H1 (cell line): ENCODE data around the gene DYNLRB1. TPM values are rescaled to one million over a fixed set of nuclear protein-coding genes. Genes with fewer than 3 reads are reported as not detected.

ENCODE experiments used
- CTCF ChIA-PET: fragments of 300-600 bp; sonication (Branson Sonifier 250); formaldehyde crosslinking; loops from one replicate; lab custom pipeline; 2021; ENCODE audit not compliant: partially characterized antibody; lab: Charles Lee
- POLR2A ChIA-PET: fragments of 300-600 bp; sonication (Branson Sonifier 250); formaldehyde crosslinking; loops from one replicate; lab custom pipeline; 2021; ENCODE audit warnings: inconsistent platforms; ENCODE audit not compliant: partially characterized antibody; lab: Charles Lee
- DNase-seq, 2 experiments: peaks; one replicate each; pipeline versions ENCODE4 v3.0.0 to v3.0.0-alpha.2; 2010 to 2022; ENCODE audit warnings: low spot score in 2 of 2, low read depth in 1 of 2, mixed read lengths in 1 of 2
- FAIRE-seq: peaks from 2 replicates; lab custom pipeline; 2011; peaks lifted over from hg19 to GRCh38; lab: Jason Lieb, UNC
- H2AFZ ChIP-seq: 2 replicates; pipeline ENCODE4 v1.8.1; 2012; ENCODE audit warnings: low read length, inconsistent platforms
- H2AK5ac ChIP-seq: 2 replicates; pipeline ENCODE4 v1.6.1; 2013; ENCODE audit warnings: low read depth, low read length
- H2BK120ac ChIP-seq: replicated peaks from 2 replicates; pipeline ENCODE3; 2013; ENCODE audit warnings: low read depth, low read length, inconsistent platforms
- H2BK12ac ChIP-seq: 2 replicates; pipeline ENCODE4 v1.6.1; 2013; ENCODE audit warnings: low read depth, low read length
- H2BK15ac ChIP-seq: 2 replicates; pipeline ENCODE4 v1.6.1; 2013; ENCODE audit warnings: low read length
- H2BK20ac ChIP-seq: 2 replicates; pipeline ENCODE4 v1.6.1; 2013; ENCODE audit warnings: low read length
- H2BK5ac ChIP-seq: 2 replicates; pipeline ENCODE4 v1.6.1; 2013; ENCODE audit warnings: low read depth, low read length
- H3K14ac ChIP-seq: 2 replicates; pipeline ENCODE4 v1.6.1; 2013; ENCODE audit warnings: inconsistent platforms; ENCODE audit not compliant: insufficient read length
- H3K18ac ChIP-seq: 2 replicates; pipeline ENCODE4 v1.6.1; 2013; ENCODE audit warnings: low read length; ENCODE audit errors: extremely low read depth
- H3K23ac ChIP-seq: 2 replicates; pipeline ENCODE4 v1.6.1; 2013; ENCODE audit warnings: inconsistent platforms; ENCODE audit not compliant: insufficient read length
- H3K23me2 ChIP-seq: 2 replicates; pipeline ENCODE4 v1.6.1; 2013; ENCODE audit warnings: low read depth, low read length
- H3K27ac ChIP-seq: 2 replicates; pipeline ENCODE4 v1.6.1; 2011; ENCODE audit warnings: low read depth, low read length, inconsistent platforms
- H3K27me3 ChIP-seq, 4 experiments: replicated peaks in 1 of 4; 1 replicate in 1 of 4; 2 replicates in 3 of 4; pipeline versions ENCODE4 v1.6.1 to v1.8.1; 2011 to 2013; ENCODE audit warnings: low read length in 3 of 4, mild to moderate bottlenecking in 3 of 4, inconsistent platforms in 2 of 4, mixed read lengths in 2 of 4, moderate library complexity in 1 of 4; ENCODE audit not compliant: control insufficient read depth in 3 of 4, insufficient read depth in 3 of 4; ENCODE audit errors: extremely low read depth in 1 of 4
- H3K36me3 ChIP-seq, 4 experiments: 2 replicates each; pipeline versions ENCODE4 v1.6.1 to v1.8.1; 2011 to 2013; ENCODE audit warnings: mild to moderate bottlenecking in 4 of 4, low read length in 3 of 4, moderate library complexity in 2 of 4, control low read depth in 1 of 4, inconsistent platforms in 1 of 4; ENCODE audit not compliant: insufficient read depth in 4 of 4, control insufficient read depth in 2 of 4
- H3K4ac ChIP-seq: replicated peaks from 2 replicates; pipeline ENCODE3; 2013; ENCODE audit warnings: low read length, low read depth, mixed read lengths, inconsistent platforms; ENCODE audit not compliant: insufficient read length
- H3K4me1 ChIP-seq, 4 experiments: replicated peaks in 1 of 4; 1 replicate in 1 of 4; 2 replicates in 3 of 4; pipeline versions ENCODE4 v1.6.1 to v1.8.1; 2011 to 2013; ENCODE audit warnings: low read length in 3 of 4, inconsistent platforms in 2 of 4, mixed read lengths in 1 of 4; ENCODE audit not compliant: insufficient read depth in 4 of 4, control insufficient read depth in 3 of 4
- H3K4me2 ChIP-seq, 2 experiments: 2 replicates each; pipeline versions ENCODE4 v1.6.1 to v1.8.1; 2011 to 2013; ENCODE audit warnings: low read depth in 2 of 2, low read length in 2 of 2, control low read depth in 1 of 2, inconsistent platforms in 1 of 2, mild to moderate bottlenecking in 1 of 2; ENCODE audit not compliant: insufficient read depth in 1 of 2
- H3K4me3 ChIP-seq, 4 experiments: fragments of 200-600, 300-600 bp in 1 of 4; sonication (generic), shearing (Covaris generic), sonication (Bioruptor Twin) in 1 of 4; 2 replicates each; pipeline versions ENCODE4 v1.5.1 to v1.8.1; 2011 to 2016; ENCODE audit warnings: low read length in 4 of 4, low read depth in 3 of 4, control low read depth in 2 of 4, inconsistent platforms in 2 of 4, mild to moderate bottlenecking in 2 of 4, mixed read lengths in 1 of 4, moderate library complexity in 1 of 4; ENCODE audit not compliant: insufficient read depth in 2 of 4; ENCODE audit errors: extremely low read depth in 1 of 4
- H3K56ac ChIP-seq: replicated peaks from 2 replicates; pipeline ENCODE3; 2013; ENCODE audit warnings: low read depth, mild to moderate bottlenecking, mixed read lengths, low read length, inconsistent platforms; ENCODE audit not compliant: insufficient read length
- H3K79me1 ChIP-seq: 2 replicates; pipeline ENCODE4 v1.6.1; 2013; ENCODE audit warnings: low read depth, low read length, control low read depth
- H3K79me2 ChIP-seq, 2 experiments: 2 replicates each; pipeline versions ENCODE4 v1.6.1 to v1.8.1; 2012 to 2013; ENCODE audit warnings: low read length in 2 of 2, mild to moderate bottlenecking in 2 of 2, inconsistent platforms in 1 of 2; ENCODE audit not compliant: insufficient read depth in 2 of 2, control insufficient read depth in 1 of 2
- H3K9ac ChIP-seq, 4 experiments: replicated peaks in 1 of 4; 1 replicate in 1 of 4; 2 replicates in 3 of 4; pipeline versions ENCODE4 v1.6.1 to v1.8.1; 2011 to 2013; ENCODE audit warnings: low read depth in 3 of 4, low read length in 3 of 4, control low read depth in 2 of 4, mild to moderate bottlenecking in 2 of 4, moderate library complexity in 2 of 4, inconsistent platforms in 1 of 4; ENCODE audit errors: extremely low read depth in 1 of 4
- H3K9me3 ChIP-seq, 2 experiments: 2 replicates each; pipeline versions ENCODE4 v1.6.1 to v1.8.1; 2012 to 2013; ENCODE audit warnings: mild to moderate bottlenecking in 2 of 2, moderate library complexity in 2 of 2, control low read depth in 1 of 2, inconsistent platforms in 1 of 2, low read depth in 1 of 2, low read length in 1 of 2, mixed read lengths in 1 of 2; ENCODE audit not compliant: insufficient read depth in 2 of 2
- H4K20me1 ChIP-seq, 2 experiments: replicated peaks in 1 of 2; 2 replicates each; pipeline versions ENCODE3 to v1.8.1; 2011 to 2013; ENCODE audit warnings: inconsistent platforms in 2 of 2, low read length in 2 of 2, mild to moderate bottlenecking in 1 of 2; ENCODE audit not compliant: insufficient read depth in 2 of 2, control insufficient read depth in 1 of 2
- H4K5ac ChIP-seq: 2 replicates; pipeline ENCODE4 v1.6.1; 2013; ENCODE audit warnings: low read length, low read depth, mixed read lengths, inconsistent platforms; ENCODE audit not compliant: insufficient read length
- H4K8ac ChIP-seq: 2 replicates; pipeline ENCODE4 v1.8.0; 2013; ENCODE audit warnings: mild to moderate bottlenecking, moderate library complexity, low read length, inconsistent platforms; ENCODE audit not compliant: insufficient read depth; ENCODE audit errors: extremely low read depth
- H4K91ac ChIP-seq: replicated peaks from 2 replicates; pipeline ENCODE3; 2013; ENCODE audit warnings: low read length, mixed read lengths, inconsistent platforms; ENCODE audit not compliant: insufficient read length
- CEBPB ChIP-seq: IDR thresholded peaks from 2 replicates; pipeline ENCODE4 v1.6.1; 2012; ENCODE audit warnings: low read depth, low read length
- KDM1A ChIP-seq: fragments of 200-600, 300-600 bp; sonication (generic); IDR thresholded peaks from 2 replicates; pipeline ENCODE4 v1.7.1; 2016; ENCODE audit warnings: mild to moderate bottlenecking, low read length, borderline replicate concordance
- WGBS, 2 experiments: shearing (Covaris generic) in 1 of 2; methylation state at CpG; one replicate each; pipeline versions ENCODE4 v1.1.6 to v1.1.7; 2013 to 2015; ENCODE audit warnings: low lambda C conversion rate in 2 of 2, mixed read lengths in 2 of 2, inconsistent platforms in 1 of 2, low coverage in 1 of 2, missing lambda C conversion rate in 1 of 2; ENCODE audit not compliant: insufficient replicate concordance in 2 of 2, insufficient coverage in 1 of 2, insufficient read length in 1 of 2; ENCODE audit errors: extremely low coverage in 1 of 2, missing lambda C conversion rate in 1 of 2; 5-methylcytosine and 5-hydroxymethylcytosine counted together
- polyA plus RNA-seq, 7 experiments: library from polyadenylated mRNA; depleted of rRNA in 3 of 7; stranded (reverse) in 5 of 7; unstranded in 2 of 7; fragments of >200 nt in 5 of 7; fragments of 200-250 nt in 2 of 7; gene quantifications; 1 replicate in 5 of 7; 2 replicates in 1 of 7; 4 replicates in 1 of 7; pipeline versions ENCODE4 v1.2.1 to v1.2.3, GENCODE V29; 2011 to 2013; ENCODE audit warnings: missing spikeins in 2 of 7, mixed read lengths in 2 of 7
- total RNA-seq: library from RNA; stranded (reverse); fragmentation: NEBNext Ultra II Directional; extraction: Animal tissue kit (Norgen Biotek cat#: 25700); gene quantifications from 2 replicates; pipeline ENCODE4 v1.2.1, GENCODE V29; 2021
- TF ChIP-seq, protein P1 (sequence below), 3 experiments: IDR thresholded peaks; 1 replicate in 2 of 3; 2 replicates in 1 of 3; pipeline versions ENCODE4 v1.5.1 to v1.6.1; 2011; ENCODE audit warnings: low read length in 3 of 3, mild to moderate bottlenecking in 3 of 3, inconsistent platforms in 2 of 3, low read depth in 1 of 3, moderate library complexity in 1 of 3; ENCODE audit not compliant: insufficient read depth in 1 of 3; ENCODE audit errors: control extremely low read depth in 1 of 3
- TF ChIP-seq, protein P2 (sequence below): IDR thresholded peaks from 2 replicates; pipeline ENCODE4 v1.6.1; 2012; ENCODE audit warnings: inconsistent platforms

The DYNLRB1 gene
- total and polyA plus RNA-seq, 2 of the 8 experiments (the other 6 are each of a cell fraction or from before 2014, with no cell fraction given): 109 to 214 TPM

DNA sequence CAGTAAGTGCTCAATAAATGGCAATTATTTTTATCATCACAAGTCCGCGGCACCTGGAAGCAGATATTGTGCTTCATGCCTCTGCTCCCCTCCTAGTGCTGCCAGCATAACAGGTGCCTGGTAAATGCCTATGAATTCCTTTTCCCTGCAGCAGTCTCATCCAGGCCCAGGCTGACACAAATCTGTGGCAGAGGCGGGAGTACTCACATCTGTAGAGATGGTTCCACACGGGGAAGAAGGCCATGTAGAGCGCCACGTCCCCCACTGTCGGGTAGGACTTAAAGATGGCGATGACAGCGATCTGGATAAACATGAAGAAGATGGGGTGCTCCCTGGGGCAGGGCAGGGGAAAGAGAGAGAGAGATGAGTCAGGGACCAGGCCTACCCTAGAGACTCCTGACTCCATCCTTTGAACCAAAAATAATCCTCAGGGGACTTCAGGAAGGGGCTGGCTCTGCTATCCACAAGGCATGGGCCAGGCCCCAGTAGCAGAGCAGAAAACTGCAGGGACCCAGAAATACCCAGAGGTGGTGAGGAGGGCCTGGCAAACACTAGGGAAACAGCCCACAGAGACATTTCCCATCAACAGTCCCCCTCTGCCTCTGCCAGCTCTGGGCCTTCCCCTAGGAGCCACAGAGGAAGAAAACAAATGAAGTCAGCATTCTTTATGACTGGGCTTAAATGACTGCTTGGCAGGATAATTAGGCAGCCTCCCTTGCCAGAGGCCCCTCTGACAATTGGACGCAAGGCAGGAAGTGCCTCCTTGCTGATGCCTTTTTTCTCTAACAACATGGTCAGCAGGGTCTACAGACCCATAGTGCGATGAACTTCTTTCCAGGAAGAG is 65.3 kb downstream of the DYNLRB1 start:
- Histone ChIP-seq H4K91ac (no peak overlapping the region), H2BK12ac (no peak overlapping the region), H3K27me3 (no peaks in the 10 kb centered on the region), H4K8ac (no peak overlapping the region), H4K20me1 (peaks cover 2% of the 10 kb centered on the region in 2 experiments), H3K4me2 (no peak overlapping the region), H3K56ac (no peak overlapping the region), H3K9ac (no peak overlapping the region), H2AFZ (no peak overlapping the region), H2BK15ac (no peak overlapping the region), H2BK20ac (no peak overlapping the region), H3K23me2 (no peaks in the 10 kb centered on the region), H3K4ac (no peak overlapping the region), H3K14ac (no peak overlapping the region), H3K79me1 (no peaks in the 10 kb centered on the region), H4K5ac (no peak overlapping the region), H3K4me3 (no peak overlapping the region), H2AK5ac (no peak overlapping the region), H2BK120ac (no peak overlapping the region), H2BK5ac (no peak overlapping the region), H3K27ac (no peak overlapping the region), H3K23ac (no peak overlapping the region), H3K18ac (no peak overlapping the region), H3K79me2 (no peaks in the 10 kb centered on the region), H3K36me3 (0 out of 8 replicates have a peak, but pooled peaks cover 0 to 3% (median 0%) of the 10 kb centered on the region in 4 experiments), H3K4me1 (no peaks in the 10 kb centered on the region; a peak in 1 of 7 replicates), H3K9me3 (no peaks in the 10 kb centered on the region)
- ChIA-PET CTCF (interaction anchor here (0.8 to 3.5 kb wide), 4 partner anchors 15 to 42 kb away, joined by 3 to 15 read pairs (median 4); no protein-coding TSS in a partner anchor), POLR2A (interaction anchor here (0.6 to 1.9 kb wide), 2 partner anchors 23 to 56 kb away, joined by 3 to 5 read pairs; partner anchors contain the start of gene MAP1LC3A)
- 95% methylated on average over 11 of the region's 11 CpGs; no CpG with 5 or more reads in 1 of the 2 experiments for WGBS, 2 experiments
- DNase-seq (no peak), FAIRE-seq (no peak)
- TF ChIP-seq, protein P1, sequence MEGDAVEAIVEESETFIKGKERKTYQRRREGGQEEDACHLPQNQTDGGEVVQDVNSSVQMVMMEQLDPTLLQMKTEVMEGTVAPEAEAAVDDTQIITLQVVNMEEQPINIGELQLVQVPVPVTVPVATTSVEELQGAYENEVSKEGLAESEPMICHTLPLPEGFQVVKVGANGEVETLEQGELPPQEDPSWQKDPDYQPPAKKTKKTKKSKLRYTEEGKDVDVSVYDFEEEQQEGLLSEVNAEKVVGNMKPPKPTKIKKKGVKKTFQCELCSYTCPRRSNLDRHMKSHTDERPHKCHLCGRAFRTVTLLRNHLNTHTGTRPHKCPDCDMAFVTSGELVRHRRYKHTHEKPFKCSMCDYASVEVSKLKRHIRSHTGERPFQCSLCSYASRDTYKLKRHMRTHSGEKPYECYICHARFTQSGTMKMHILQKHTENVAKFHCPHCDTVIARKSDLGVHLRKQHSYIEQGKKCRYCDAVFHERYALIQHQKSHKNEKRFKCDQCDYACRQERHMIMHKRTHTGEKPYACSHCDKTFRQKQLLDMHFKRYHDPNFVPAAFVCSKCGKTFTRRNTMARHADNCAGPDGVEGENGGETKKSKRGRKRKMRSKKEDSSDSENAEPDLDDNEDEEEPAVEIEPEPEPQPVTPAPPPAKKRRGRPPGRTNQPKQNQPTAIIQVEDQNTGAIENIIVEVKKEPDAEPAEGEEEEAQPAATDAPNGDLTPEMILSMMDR (IDR thresholded peaks at IDR 0.05; ENCODE audit: control extremely low read depth in 1 of 3, insufficient read depth in 1 of 3, low read depth in 1 of 3, low read length in 3 of 3): no peak
- no peak for TF ChIP-seq CEBPB
- no peak for TF ChIP-seq KDM1A
- TF ChIP-seq, protein P2, sequence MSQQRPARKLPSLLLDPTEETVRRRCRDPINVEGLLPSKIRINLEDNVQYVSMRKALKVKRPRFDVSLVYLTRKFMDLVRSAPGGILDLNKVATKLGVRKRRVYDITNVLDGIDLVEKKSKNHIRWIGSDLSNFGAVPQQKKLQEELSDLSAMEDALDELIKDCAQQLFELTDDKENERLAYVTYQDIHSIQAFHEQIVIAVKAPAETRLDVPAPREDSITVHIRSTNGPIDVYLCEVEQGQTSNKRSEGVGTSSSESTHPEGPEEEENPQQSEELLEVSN: no peak
